GM18502 (cell line): ENCODE data around the gene MAPK14.

ENCODE experiments used
- ATAC-seq: cut with Tn5 transposase; IDR thresholded peaks from one replicate; pipeline ENCODE4 v1.9.1; 2021; ENCODE audit warnings: mild to moderate bottlenecking; ENCODE audit not compliant: unreplicated experiment, poor library complexity

The MAPK14 gene

GRCh38 chr6:36131511-36132245, 104.1 kb downstream of the MAPK14 start:
- ATAC-seq, result peak; percentile 90

- ATAC-seq, result no peak
These were observed 104.8 kb downstream of the MAPK14 start for GRCh38 chr6:36132246-36132895.

DNA sequence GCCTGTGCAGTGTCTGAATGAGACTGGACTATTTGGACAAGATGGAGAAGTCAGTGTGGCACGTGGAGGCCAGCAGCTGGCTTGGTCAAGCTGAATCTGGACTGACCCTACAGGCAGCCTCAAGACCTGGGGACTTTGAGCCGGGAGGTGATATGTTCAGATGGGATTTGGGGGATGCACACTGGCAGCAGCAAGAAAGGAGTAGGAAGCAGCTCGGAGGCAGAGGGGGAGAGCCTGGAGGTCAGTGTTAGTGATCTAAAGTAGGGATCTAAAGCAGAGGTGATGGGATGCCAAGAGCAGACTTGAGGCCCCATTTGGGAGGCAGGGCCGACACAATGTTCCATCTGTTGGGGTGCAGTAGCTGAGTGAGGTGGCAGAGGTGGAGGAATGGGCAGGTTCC, 105.5 kb downstream of the MAPK14 start:
- no peak for ATAC-seq

DNA sequence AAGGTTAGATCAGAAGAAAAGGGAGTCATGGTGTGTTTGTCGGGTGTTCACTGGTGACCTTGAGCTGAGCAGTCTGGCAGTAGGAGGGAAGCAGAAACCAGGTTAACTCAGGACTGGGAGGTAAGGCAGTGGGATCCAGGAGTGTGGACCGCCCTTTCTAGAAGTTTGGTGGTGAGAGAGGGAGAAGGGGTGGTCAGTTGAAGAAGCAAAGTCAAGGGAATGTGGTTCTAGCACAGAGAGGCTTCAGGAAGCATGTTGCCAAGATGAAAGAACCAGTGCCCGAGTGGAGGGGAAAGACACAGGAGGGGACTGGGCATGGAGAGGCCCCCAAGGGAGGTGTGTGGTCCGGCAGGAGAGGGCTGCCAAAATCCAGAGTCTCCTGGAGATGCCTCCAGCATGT, 106.3 kb downstream of the MAPK14 start:
- ATAC-seq, result no peak

DNA sequence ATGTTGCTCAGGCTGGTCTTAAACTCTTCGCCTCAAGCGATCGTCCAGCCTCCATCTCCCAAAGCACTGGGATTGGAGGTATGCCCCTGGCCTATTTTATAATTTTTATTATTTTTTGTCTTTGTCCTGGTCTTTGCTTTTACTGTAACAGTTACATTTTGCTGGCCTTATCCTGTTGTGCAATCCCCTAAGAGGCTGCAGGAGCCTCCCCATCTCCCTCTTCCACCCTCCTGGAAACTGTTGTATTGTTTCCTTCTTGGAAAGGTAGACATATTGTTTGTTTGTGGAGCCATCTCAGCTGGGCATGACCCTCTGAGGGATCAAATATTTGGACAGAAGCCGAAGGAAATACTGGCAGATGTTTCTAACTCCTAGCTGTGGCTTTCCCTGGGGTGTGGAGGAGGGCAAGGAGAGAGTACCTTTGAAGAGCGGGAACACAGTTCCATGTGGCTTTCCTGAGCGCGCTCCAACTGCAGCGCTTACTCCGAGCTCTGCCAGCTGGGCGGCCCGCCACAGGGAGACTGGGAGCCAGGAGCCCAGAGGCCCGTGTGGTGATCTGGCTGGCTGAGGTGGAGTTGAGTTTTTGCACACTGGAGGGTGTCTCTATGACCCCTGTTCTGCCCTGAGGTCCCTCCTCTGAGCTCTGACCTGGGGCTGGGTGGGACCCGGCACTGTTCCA, 107.6 kb downstream of the MAPK14 start:
- ATAC-seq, result no peak

GRCh38 chr6:36136034-36136433, 108.4 kb downstream of the MAPK14 start:
- ATAC-seq, result no peak

- no peak for ATAC-seq
These were observed 108.9 kb downstream of the MAPK14 start for GRCh38 chr6:36136551-36136950.

GRCh38 chr6:36138667-36139066, 111.1 kb downstream of the MAPK14 start:
- no peak for ATAC-seq

GRCh38 chr6:36139431-36139830, 111.8 kb downstream of the MAPK14 start:
- no peak for ATAC-seq

- ATAC-seq, result no peak
These were observed 112.5 kb downstream of the MAPK14 start for GRCh38 chr6:36139991-36140710.

DNA sequence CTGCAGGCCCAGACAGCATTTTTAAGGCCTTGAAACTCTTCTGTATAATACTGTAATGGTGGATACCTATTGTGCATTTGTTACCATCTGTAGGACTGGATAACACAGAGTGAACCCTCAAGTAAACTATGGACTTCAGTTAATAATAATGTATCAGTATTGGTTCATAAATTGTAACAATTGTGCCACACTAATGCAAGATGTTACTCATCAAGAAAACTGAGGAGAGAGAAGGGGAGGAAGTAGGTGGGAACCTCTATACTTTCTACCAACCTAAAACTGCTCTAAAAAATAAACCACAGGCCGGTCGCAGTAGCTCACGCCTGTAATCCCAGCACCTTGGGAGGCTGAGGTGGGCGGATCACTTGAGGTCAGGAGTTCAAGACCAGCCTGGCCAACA, 113.5 kb downstream of the MAPK14 start:
- ATAC-seq, result no peak

DNA sequence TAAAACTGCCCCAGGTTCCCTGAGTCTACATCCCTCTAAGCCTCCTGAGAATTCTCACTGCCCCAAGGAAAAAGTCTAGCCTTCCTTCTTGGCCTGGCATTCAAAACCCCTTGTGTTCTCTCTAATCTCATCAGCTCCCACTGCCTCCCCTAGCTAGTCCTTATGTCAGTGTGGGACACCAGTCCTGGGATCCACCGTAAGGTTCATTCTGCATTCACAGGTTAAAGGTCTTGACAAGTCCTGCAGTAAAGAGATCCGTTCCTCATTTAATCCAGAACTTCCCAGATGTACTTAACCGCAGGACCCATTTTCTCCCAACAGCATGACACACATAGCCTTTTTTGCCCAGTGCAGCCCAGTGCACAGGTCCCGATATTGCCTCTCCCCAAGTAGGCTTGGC, 114.4 kb downstream of the MAPK14 start:
- ATAC-seq, result no peak

- no peak for ATAC-seq
These were observed 115.6 kb downstream of the MAPK14 start for GRCh38 chr6:36142971-36143838.

DNA sequence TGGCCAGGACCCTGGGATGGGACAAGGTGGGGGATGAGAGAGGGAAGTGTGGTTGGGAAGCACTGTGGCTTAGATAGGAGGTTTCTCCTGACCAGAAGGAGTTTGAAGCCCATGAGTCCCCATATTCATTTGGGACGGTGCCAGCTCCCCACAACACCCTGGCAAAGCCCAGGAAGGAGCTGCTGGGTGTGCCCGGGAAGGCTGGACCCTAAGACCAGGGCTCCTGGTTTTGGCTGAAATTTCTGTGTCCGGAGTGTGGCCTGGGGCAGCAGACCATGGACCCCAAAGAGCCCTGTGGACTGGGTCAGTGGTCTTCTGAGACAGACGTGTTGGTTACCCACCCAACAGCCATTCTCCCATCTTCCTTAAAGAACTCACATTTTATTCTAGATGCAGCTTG, 117.9 kb downstream of the MAPK14 start:
- ATAC-seq, result no peak

GRCh38 chr6:36147294-36147693, 119.7 kb downstream of the MAPK14 start:
- no peak for ATAC-seq

DNA sequence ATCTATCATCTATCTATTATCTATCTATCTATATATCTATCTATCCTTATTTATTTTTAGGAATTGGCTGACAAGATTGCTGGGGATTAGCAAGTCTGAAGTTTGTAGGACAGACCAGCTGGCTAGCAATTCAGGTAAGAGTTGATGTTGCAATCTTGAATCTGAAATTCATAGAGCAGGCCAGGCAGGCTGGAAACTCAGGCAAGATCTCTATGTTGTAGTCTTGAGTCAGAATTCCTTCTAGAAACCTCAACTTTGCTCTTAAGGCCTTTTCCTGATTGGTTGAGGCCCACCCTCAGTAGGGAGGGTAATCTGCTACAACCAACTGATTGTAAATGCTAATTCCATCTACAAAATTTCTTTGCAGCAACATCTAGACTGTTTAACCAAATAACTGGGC, 121.9 kb downstream of the MAPK14 start:
- no peak for ATAC-seq

- no peak for ATAC-seq
These were observed 122.7 kb downstream of the MAPK14 start for GRCh38 chr6:36150283-36150682.

DNA sequence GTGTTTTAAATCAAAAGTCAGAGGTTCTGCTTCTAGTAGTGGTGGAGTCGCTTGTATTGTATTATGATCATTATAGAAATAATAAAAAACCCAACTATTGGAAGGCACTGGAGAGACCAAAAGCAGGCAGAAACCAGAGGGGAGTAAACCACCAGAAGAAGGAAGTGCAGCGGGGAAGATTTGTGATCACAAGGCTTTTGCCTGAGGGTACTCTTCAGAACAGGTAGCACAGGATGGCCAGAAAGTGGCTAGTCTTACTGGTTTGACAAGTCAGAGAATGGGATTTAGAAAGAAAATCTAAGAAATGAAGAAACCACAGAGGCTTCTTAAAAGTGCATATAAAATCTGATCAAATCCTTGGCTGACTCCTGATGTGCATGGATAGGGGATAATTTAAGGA, 126.7 kb downstream of the MAPK14 start:
- no peak for ATAC-seq

GRCh38 chr6:36155662-36156061, 128.1 kb downstream of the MAPK14 start:
- no peak for ATAC-seq

DNA sequence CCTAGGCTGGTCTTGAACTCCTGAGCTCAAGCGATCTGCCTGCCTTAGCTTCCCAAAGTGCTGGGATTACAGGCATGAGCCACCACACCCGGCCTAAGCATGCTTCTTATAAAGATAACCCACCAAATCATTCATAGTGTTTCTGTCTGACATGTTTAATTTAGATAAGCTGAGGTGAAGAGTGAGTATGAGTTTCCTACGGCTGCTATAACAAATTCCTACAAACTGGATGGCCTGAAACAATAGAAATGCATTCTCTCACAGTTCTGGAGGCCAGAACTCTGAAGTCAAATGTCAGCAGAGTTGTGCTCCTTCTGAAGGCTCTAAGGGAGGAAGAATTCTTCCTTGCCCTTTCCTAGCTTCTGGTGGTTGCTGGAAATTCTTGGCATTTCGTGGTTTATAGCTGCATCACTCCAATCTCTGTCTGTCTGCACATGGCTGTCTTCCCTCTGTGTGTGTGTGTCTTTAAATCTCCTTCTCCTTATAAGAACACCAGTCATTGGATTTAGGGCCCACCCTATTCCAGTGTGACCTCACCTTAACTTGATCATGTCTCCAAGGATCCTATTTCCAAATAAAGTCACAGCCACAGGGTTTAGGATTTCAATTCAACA, 132.6 kb downstream of the MAPK14 start:
- ATAC-seq, result no peak
